ENCODE results near the gene TMEM43. TPM values are rescaled to one million over a fixed set of nuclear protein-coding genes. Genes with fewer than 3 reads are reported as not detected.

Gene TMEM43
- total and polyA plus RNA-seq, 10 of the 15 experiments (the other 5 are each of a cell fraction or from before 2014, with no cell fraction given): 7.2 to 33.0 (median 18.5) TPM

- no peak for TF ChIP-seq ZBTB11 (CRISPR knock-in tag; IDR thresholded peaks at IDR 0.05)
- peak; percentile 87 for TF ChIP-seq ZNF24 (IDR thresholded peaks at IDR 0.05)
- no peak for TF ChIP-seq TCF12 (IDR thresholded peaks at IDR 0.05; ENCODE audit: low read depth, low read length)
- TF ChIP-seq LARP7 (IDR thresholded peaks at IDR 0.05): no peak
- no peak for TF ChIP-seq KAT2A (conservative IDR thresholded peaks at IDR 0.05; ENCODE audit: control insufficient read depth, low read depth, low read length)
- no peak for TF ChIP-seq BMI1 (IDR thresholded peaks at IDR 0.05; ENCODE audit: borderline replicate concordance)
- no peak; the same call in 2 of the 3 replicates for TF ChIP-seq POU2F2 (IDR thresholded peaks at IDR 0.05; ENCODE audit: borderline replicate concordance, low read depth, low read length)
- no peak for TF ChIP-seq PML (IDR thresholded peaks at IDR 0.05; ENCODE audit: low read length)
- TF ChIP-seq IRF5 (IDR thresholded peaks at IDR 0.05; ENCODE audit: borderline replicate concordance): no peak
- peak; percentile 96 for TF ChIP-seq RUNX3 (IDR thresholded peaks at IDR 0.05; ENCODE audit: low read length)
- peak in 1 of 2 experiments; percentile 20; a peak in 1 of 4 replicates for TF ChIP-seq EP300 (IDR thresholded peaks at IDR 0.05; ENCODE audit: borderline replicate concordance in 1 of 2, control insufficient read depth in 1 of 2, low read depth in 2 of 2, low read length in 2 of 2)
- no peak for TF ChIP-seq EGR1 (IDR thresholded peaks at IDR 0.05; ENCODE audit: borderline replicate concordance in 1 of 2, low read depth in 2 of 2, low read length in 2 of 2)
These were observed 50.7 kb downstream of the TMEM43 start (continued) for GRCh38 chr3:14175383-14176037.
